HUDEP-2 (cell line): ENCODE data around the gene PRAMEF9.
"Not testable (repeated sequence)": the region's sequence is repeated elsewhere in the genome, so short reads cannot be mapped to it uniquely, and the experiment has no call there.

Source experiments
- DNase-seq, 76 experiments: peaks; one replicate each; lab custom pipeline; 2025; ENCODE audit not compliant: unreplicated experiment in 76 of 76; lab: John Stamatoyannopoulos, UW

PRAMEF9 gene

GRCh38 chr1:13171548-13171947 lies at the start of gene PRAMEF9:
Gene PRAMEF9 (plus strand): TSS chr1:13171848. CDS start chr1:13175281, 3,433 bp downstream.
- DNase-seq = not testable (repeated sequence)

GRCh38 chr1:13155909-13156308 lies 15.7 kb upstream of the PRAMEF9 start, which contains the start of gene PRAMEF26:
Gene PRAMEF26 (minus strand): TSS chr1:13156009. CDS start chr1:13153095, 2,914 bp downstream.
- DNase-seq = not testable (repeated sequence)

- not testable (repeated sequence) for DNase-seq
Observed at GRCh38 chr1:13165531-13165930, 6.1 kb upstream of the PRAMEF9 start, which contains the start of gene HNRNPCL4. Gene HNRNPCL4 (minus strand): TSS chr1:13165631. CDS start chr1:13165467, 164 bp downstream.

- not testable (repeated sequence) for DNase-seq
Observed at GRCh38 chr1:13201309-13201708, 29.7 kb downstream of the PRAMEF9 start, which contains the start of gene PRAMEF13. Gene PRAMEF13 (minus strand): TSS chr1:13201409. CDS start chr1:13199589, 1,820 bp downstream.

GRCh38 chr1:13208712-13209111 lies 37.1 kb downstream of the PRAMEF9 start:
- not testable (repeated sequence) for DNase-seq

- not testable (repeated sequence) for DNase-seq
Observed at GRCh38 chr1:13216619-13217018, 45.0 kb downstream of the PRAMEF9 start.

GRCh38 chr1:13219203-13219602 lies 47.6 kb downstream of the PRAMEF9 start:
- DNase-seq = not testable (repeated sequence)

- not testable (repeated sequence) for DNase-seq
Observed at GRCh38 chr1:13222788-13223187, 51.1 kb downstream of the PRAMEF9 start.

- no peak for DNase-seq
Observed at GRCh38 chr1:13224480-13225060, 52.9 kb downstream of the PRAMEF9 start.

GRCh38 chr1:13225675-13226204 lies 54.1 kb downstream of the PRAMEF9 start, which contains the start of gene PRAMEF18:
Gene PRAMEF18 (minus strand): TSS chr1:13226154. CDS start chr1:13226106, 48 bp downstream.
- DNase-seq = not testable (repeated sequence)

GRCh38 chr1:13227271-13228055 lies 55.8 kb downstream of the PRAMEF9 start:
- not testable (repeated sequence) for DNase-seq

GRCh38 chr1:13228343-13228781 lies 56.7 kb downstream of the PRAMEF9 start:
- peak in 31 of 76 experiments; percentile 1 to 53 (median 10) for DNase-seq
